KMS-11 (cell line): Measurements from ENCODE around the gene KCNK18.

Experiments used
- H2AFZ ChIP-seq: fragments of 200-600 bp; sonication (generic); 2 replicates; pipeline ENCODE4 v1.6.1; 2016; ENCODE audit warnings: antibody characterized with exemption, mixed run types, low read depth
- H3K27ac ChIP-seq: fragments of 200-600 bp; sonication (generic); 2 replicates; pipeline ENCODE4 v1.6.1; 2016; ENCODE audit warnings: mild to moderate bottlenecking, mixed run types
- H3K27me3 ChIP-seq: fragments of 200-600 bp; sonication (generic); 2 replicates; pipeline ENCODE4 v1.6.1; 2017; ENCODE audit warnings: mild to moderate bottlenecking, low read depth, mixed run types, moderate library complexity; ENCODE audit not compliant: insufficient read depth
- H3K36me3 ChIP-seq: fragments of 200-600 bp; sonication (generic); 2 replicates; pipeline ENCODE4 v1.6.1; 2017; ENCODE audit warnings: mild to moderate bottlenecking, mixed run types; ENCODE audit not compliant: insufficient read depth
- H3K4me1 ChIP-seq: fragments of 200-600 bp; sonication (generic); 2 replicates; pipeline ENCODE4 v1.6.1; 2016; ENCODE audit warnings: mild to moderate bottlenecking, low read depth, mixed run types; ENCODE audit not compliant: poor library complexity, severe bottlenecking
- H3K4me2 ChIP-seq: fragments of 200-600 bp; sonication (generic); 2 replicates; pipeline ENCODE4 v1.7.0; 2016; ENCODE audit warnings: mild to moderate bottlenecking, mixed run types
- H3K4me3 ChIP-seq: fragments of 200-600 bp; sonication (generic); IDR thresholded peaks from 2 replicates; pipeline ENCODE4 v1.6.1; 2017; ENCODE audit warnings: low read depth, low read length, mixed read lengths; ENCODE audit not compliant: insufficient read depth
- H3K79me2 ChIP-seq: fragments of 200-600 bp; sonication (generic); 2 replicates; pipeline ENCODE4 v1.6.1; 2016; ENCODE audit warnings: low read depth, mixed run types; ENCODE audit not compliant: insufficient read depth
- H3K9ac ChIP-seq: fragments of 200-600 bp; sonication (generic); 2 replicates; pipeline ENCODE4 v1.6.1; 2016; ENCODE audit warnings: mild to moderate bottlenecking, mixed run types
- H4K20me1 ChIP-seq: fragments of 200-600 bp; sonication (generic); 2 replicates; pipeline ENCODE4 v1.6.1; 2016; ENCODE audit warnings: mild to moderate bottlenecking, mixed run types; ENCODE audit not compliant: insufficient read depth
- CTCF ChIP-seq: fragments of 200-600 bp; sonication (generic); conservative IDR thresholded peaks from 2 replicates; pipeline ENCODE4 v1.6.1; 2017; ENCODE audit warnings: low read depth, mild to moderate bottlenecking, antibody characterized with exemption, low read length, moderate library complexity, mixed read lengths

KCNK18 gene

GRCh38 chr10:117166418-117167345, 30.6 kb upstream of the KCNK18 start:
- H3K4me3 ChIP-seq, result no peak overlapping the region
- no peak overlapping the region for H3K4me2 ChIP-seq
- H3K36me3 ChIP-seq, result no peaks in the 10 kb centered on the region
- H4K20me1 ChIP-seq, result no peaks in the 10 kb centered on the region
- H3K79me2 ChIP-seq, result no peaks in the 10 kb centered on the region
- H2AFZ ChIP-seq, result no peak overlapping the region
- H3K4me1 ChIP-seq, result no peaks in the 10 kb centered on the region
- no peaks in the 10 kb centered on the region for H3K27me3 ChIP-seq
- TF ChIP-seq CTCF, result no peak
- no peak overlapping the region for H3K27ac ChIP-seq
- H3K9ac ChIP-seq, result no peak overlapping the region

GRCh38 chr10:117167346-117167788, 29.9 kb upstream of the KCNK18 start:
- no peak overlapping the region for H3K27ac ChIP-seq
- no peaks in the 10 kb centered on the region for H3K27me3 ChIP-seq
- H3K4me1 ChIP-seq, result no peaks in the 10 kb centered on the region
- H2AFZ ChIP-seq, result peak overlapping the region; percentile 78; the same call in 1 of the 2 replicates
- no peak overlapping the region for H3K4me3 ChIP-seq
- no peak overlapping the region for H3K9ac ChIP-seq
- H4K20me1 ChIP-seq, result no peaks in the 10 kb centered on the region
- no peak overlapping the region for H3K4me2 ChIP-seq
- H3K79me2 ChIP-seq, result no peaks in the 10 kb centered on the region
- TF ChIP-seq CTCF, result no peak
- no peaks in the 10 kb centered on the region for H3K36me3 ChIP-seq

GRCh38 chr10:117167789-117168674, 29.3 kb upstream of the KCNK18 start:
- no peaks in the 10 kb centered on the region for H3K4me1 ChIP-seq
- TF ChIP-seq CTCF, result peak; percentile 75
- peak overlapping the region; percentile 73 for H3K4me2 ChIP-seq
- H3K27me3 ChIP-seq, result no peaks in the 10 kb centered on the region
- H2AFZ ChIP-seq, result peak overlapping the region; percentile 78
- H4K20me1 ChIP-seq, result no peaks in the 10 kb centered on the region
- no peak overlapping the region for H3K9ac ChIP-seq
- no peak overlapping the region for H3K4me3 ChIP-seq
- H3K79me2 ChIP-seq, result no peaks in the 10 kb centered on the region
- no peak overlapping the region for H3K27ac ChIP-seq
- H3K36me3 ChIP-seq, result no peaks in the 10 kb centered on the region

GRCh38 chr10:117168729-117169128, 28.6 kb upstream of the KCNK18 start:
- Histone ChIP-seq H2AFZ (no peak overlapping the region), H3K4me2 (no peak overlapping the region), H3K27ac (no peak overlapping the region), H3K36me3 (no peaks in the 10 kb centered on the region), H3K4me3 (no peak overlapping the region), H3K9ac (no peak overlapping the region), H4K20me1 (no peaks in the 10 kb centered on the region), H3K27me3 (no peaks in the 10 kb centered on the region), H3K79me2 (no peaks in the 10 kb centered on the region), H3K4me1 (no peaks in the 10 kb centered on the region)
- TF ChIP-seq CTCF, result no peak
